AG04450 (cell line): Measurements from ENCODE around the gene JPH4. TPM values are rescaled to one million over a fixed set of nuclear protein-coding genes. Genes with fewer than 3 reads are reported as not detected.

Experiments used
- CTCF ChIA-PET: fragments of 300-600, 350-600 bp; formaldehyde crosslinking; extraction: SDS; loops from one replicate; lab custom pipeline; 2022; ENCODE audit warnings: antibody characterized with exemption, inconsistent platforms; lab: Charles Lee
- POLR2A ChIA-PET: fragments of 350-600 bp; formaldehyde crosslinking; extraction: SDS; loops from one replicate; lab custom pipeline; 2021; ENCODE audit warnings: antibody characterized with exemption, inconsistent platforms; lab: Yijun Ruan, JAX
- DNase-seq: peaks from one replicate; pipeline ENCODE4 v3.0.0-alpha.2; 2011; ENCODE audit warnings: low read depth, low spot score
- H3K27ac ChIP-seq: one replicate; pipeline ENCODE4 v1.5.1; 2012; ENCODE audit warnings: low read depth, low read length, control low read depth
- H3K27me3 ChIP-seq: one replicate; pipeline ENCODE4 v1.6.0; 2012; ENCODE audit warnings: low read length; ENCODE audit not compliant: control insufficient read depth, insufficient read depth
- H3K4me3 ChIP-seq: 2 replicates; pipeline ENCODE4 v1.5.1; 2011; ENCODE audit warnings: mild to moderate bottlenecking, low read depth, low read length, control low read depth
- H3K9me3 ChIP-seq: 2 replicates; pipeline ENCODE4 v1.5.1; 2012; ENCODE audit warnings: low read length; ENCODE audit not compliant: control insufficient read depth, insufficient read depth
- polyA plus RNA-seq: library from polyadenylated mRNA; depleted of rRNA; stranded (reverse); fragments of >200 nt; gene quantifications from 2 replicates; pipeline ENCODE4 v1.2.3, GENCODE V29; 2011
- TF ChIP-seq, protein P1 (sequence below): IDR thresholded peaks from 2 replicates; pipeline ENCODE4 v1.5.1; 2011; ENCODE audit warnings: low read depth, low read length, control low read depth, inconsistent platforms

Gene JPH4
- polyA plus RNA-seq, 1 experiment, result not detected

GRCh38 chr14:23533652-23534435, 44.7 kb downstream of the JPH4 start:
- CTCF ChIA-PET, result no interaction called here
- Histone ChIP-seq H3K27me3 (peaks cover 4% of the 10 kb centered on the region), H3K4me3 (no peak overlapping the region), H3K27ac (no peak overlapping the region), H3K9me3 (no peaks in the 10 kb centered on the region; the same call in 1 of the 2 replicates)
- DNase-seq, result no peak
- POLR2A ChIA-PET, result no interaction called here
- TF ChIP-seq, protein P1, sequence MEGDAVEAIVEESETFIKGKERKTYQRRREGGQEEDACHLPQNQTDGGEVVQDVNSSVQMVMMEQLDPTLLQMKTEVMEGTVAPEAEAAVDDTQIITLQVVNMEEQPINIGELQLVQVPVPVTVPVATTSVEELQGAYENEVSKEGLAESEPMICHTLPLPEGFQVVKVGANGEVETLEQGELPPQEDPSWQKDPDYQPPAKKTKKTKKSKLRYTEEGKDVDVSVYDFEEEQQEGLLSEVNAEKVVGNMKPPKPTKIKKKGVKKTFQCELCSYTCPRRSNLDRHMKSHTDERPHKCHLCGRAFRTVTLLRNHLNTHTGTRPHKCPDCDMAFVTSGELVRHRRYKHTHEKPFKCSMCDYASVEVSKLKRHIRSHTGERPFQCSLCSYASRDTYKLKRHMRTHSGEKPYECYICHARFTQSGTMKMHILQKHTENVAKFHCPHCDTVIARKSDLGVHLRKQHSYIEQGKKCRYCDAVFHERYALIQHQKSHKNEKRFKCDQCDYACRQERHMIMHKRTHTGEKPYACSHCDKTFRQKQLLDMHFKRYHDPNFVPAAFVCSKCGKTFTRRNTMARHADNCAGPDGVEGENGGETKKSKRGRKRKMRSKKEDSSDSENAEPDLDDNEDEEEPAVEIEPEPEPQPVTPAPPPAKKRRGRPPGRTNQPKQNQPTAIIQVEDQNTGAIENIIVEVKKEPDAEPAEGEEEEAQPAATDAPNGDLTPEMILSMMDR, result no peak

GRCh38 chr14:23532658-23533057, 45.9 kb downstream of the JPH4 start:
- no peak for DNase-seq
- ChIA-PET CTCF (interaction anchor here (0.9 to 1.2 kb wide), 2 partner anchors 27 to 31 kb away, joined by 3 read pairs; no protein-coding TSS in a partner anchor), POLR2A (no interaction called here)
- Histone ChIP-seq H3K27ac (no peak overlapping the region), H3K4me3 (no peak overlapping the region), H3K9me3 (no peaks in the 10 kb centered on the region; the same call in 1 of the 2 replicates), H3K27me3 (peaks cover 2% of the 10 kb centered on the region)
- TF ChIP-seq, protein P1, result no peak

GRCh38 chr14:23531391-23531790, 47.2 kb downstream of the JPH4 start:
- no peak for DNase-seq
- Histone ChIP-seq H3K27me3 (peaks cover 2% of the 10 kb centered on the region), H3K27ac (no peak overlapping the region), H3K4me3 (no peak overlapping the region), H3K9me3 (no peaks in the 10 kb centered on the region; the same call in 1 of the 2 replicates)
- ChIA-PET CTCF (no interaction called here), POLR2A (interaction anchor here (1.6 kb wide), 1 partner anchor 24 kb away, joined by 3 read pairs; the partner anchor contains the start of gene THTPA)
- TF ChIP-seq, protein P1, result no peak

DNA sequence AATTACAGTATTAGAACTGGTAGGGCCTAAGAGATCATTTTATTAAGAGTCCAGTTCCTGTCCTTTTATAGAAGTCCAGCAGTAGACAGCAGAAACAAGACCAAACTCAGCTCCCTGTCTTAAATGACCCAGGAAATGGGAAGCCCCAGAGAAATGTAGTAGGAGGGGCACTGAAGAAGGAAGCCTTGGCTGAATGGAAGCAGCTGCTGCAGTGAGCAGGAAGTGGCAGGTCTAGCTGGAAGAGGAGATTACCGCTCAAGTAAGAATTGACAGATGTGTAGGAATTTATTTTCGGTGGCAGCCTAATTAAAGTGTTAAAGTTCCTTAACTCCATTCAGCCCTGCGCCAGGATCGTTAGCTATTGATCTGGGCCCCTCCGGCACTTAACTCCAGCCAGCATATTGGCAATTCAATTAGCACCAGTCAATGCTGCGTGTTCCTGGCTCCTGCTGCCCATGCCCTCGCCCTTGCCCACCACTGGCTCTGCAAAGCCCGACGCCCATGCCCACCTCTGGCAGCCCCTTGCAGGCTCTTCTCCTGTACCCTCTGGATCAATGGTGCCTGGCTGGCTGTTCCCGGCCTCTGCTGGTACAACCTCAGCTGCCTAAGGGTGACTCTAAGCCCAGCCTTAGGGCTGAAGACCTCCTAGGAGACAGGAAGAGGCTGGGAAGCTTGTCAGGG, 48.1 kb downstream of the JPH4 start:
- TF ChIP-seq, protein P1, result no peak
- POLR2A ChIA-PET, result interaction anchor here (1.6 kb wide), 1 partner anchor 25 kb away, joined by 3 read pairs; the partner anchor contains the start of gene THTPA
- no peak overlapping the region for H3K27ac ChIP-seq
- DNase-seq, result no peak
- no peak overlapping the region for H3K4me3 ChIP-seq
- H3K27me3 ChIP-seq, result no peaks in the 10 kb centered on the region
- no peaks in the 10 kb centered on the region; the same call in 1 of the 2 replicates for H3K9me3 ChIP-seq
- CTCF ChIA-PET, result no interaction called here
